NB4 (cell line): Measurements from ENCODE around the gene TXNDC9.
A peak's percentile ranks its signal among the peaks of the same experiment; 100 is the strongest.

Experiments used
- DNase-seq: peaks from one replicate; pipeline ENCODE4 v3.0.0; 2010; ENCODE audit warnings: low read depth
- H3K4me3 ChIP-seq: one replicate; pipeline ENCODE4 v1.5.1; 2011; ENCODE audit warnings: mild to moderate bottlenecking, low read depth, low read length, moderate library complexity
- MYC ChIP-seq: IDR thresholded peaks from 2 replicates; pipeline ENCODE4 v1.6.1; 2011; ENCODE audit warnings: low read depth, low read length
- POLR2A ChIP-seq: IDR thresholded peaks from 2 replicates; pipeline ENCODE4 v1.6.1; 2011; ENCODE audit warnings: mild to moderate bottlenecking; ENCODE audit not compliant: insufficient read length; ENCODE audit errors: extremely low read depth
- TF ChIP-seq, protein P1 (sequence below): IDR thresholded peaks from 2 replicates; pipeline ENCODE4 v1.6.1; 2011; ENCODE audit warnings: low read depth, low read length
- TF ChIP-seq, protein P2 (sequence below): IDR thresholded peaks from one replicate; pipeline ENCODE4 v1.5.1; 2012; ENCODE audit warnings: low read depth, low read length

Gene TXNDC9, protein sequence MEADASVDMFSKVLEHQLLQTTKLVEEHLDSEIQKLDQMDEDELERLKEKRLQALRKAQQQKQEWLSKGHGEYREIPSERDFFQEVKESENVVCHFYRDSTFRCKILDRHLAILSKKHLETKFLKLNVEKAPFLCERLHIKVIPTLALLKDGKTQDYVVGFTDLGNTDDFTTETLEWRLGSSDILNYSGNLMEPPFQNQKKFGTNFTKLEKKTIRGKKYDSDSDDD

DNA sequence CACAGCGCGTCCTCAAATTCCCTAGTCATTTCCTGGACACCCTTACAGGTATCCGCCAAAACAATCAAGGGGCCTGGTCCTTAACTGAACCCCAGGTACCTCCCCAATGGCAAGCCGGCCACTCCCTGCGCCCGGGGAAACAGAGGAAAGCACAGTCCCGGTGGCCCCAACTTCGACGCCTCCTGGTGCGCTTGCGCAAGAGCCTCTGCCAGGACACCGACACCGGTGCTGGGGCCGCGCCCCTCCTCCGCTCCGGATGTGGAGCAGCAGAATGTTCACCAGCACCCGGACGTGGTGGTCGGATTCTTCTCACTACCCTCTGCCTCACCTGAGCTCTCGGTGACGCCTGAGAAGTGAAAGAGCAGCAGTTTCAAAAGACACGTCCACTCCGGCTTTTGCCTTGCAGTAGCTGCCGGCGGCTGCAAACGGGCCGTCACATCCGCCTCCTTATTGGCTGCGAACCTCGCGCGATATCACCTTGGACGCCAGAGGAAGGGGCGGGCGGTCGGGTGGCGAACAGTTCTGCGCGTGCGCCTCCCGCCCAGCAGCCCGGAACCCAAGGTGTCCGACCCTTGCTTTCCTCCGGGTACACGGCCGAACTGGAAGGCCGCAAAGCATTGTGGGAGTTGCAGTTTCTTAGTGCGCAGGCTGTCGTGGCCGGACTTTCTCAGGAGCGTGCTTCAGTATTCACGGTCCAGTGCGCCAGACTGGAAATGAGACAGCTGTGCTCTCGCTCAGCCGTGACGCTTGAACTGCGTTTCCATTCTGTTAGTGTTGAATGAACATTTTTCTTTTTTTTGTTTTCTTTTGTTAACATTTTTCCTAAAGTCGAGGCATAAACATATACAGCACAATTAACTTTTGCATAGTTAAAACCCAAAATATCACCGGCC lies at the start of gene TXNDC9:
Gene TXNDC9 (minus strand): TSS at position 423 of the 893 bp plus-strand sequence. CDS start 3,123 bp downstream, outside the sequence.
- H3K4me3 ChIP-seq = peak within 1 kb of the TSS; percentile 93
- peak; percentile 100 for DNase-seq
- peak; percentile 87 for TF ChIP-seq MYC
- peak; percentile 81 for TF ChIP-seq POLR2A
- TF ChIP-seq, protein P1, sequence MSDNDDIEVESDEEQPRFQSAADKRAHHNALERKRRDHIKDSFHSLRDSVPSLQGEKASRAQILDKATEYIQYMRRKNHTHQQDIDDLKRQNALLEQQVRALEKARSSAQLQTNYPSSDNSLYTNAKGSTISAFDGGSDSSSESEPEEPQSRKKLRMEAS = peak; percentile 88
- TF ChIP-seq, protein P2, sequence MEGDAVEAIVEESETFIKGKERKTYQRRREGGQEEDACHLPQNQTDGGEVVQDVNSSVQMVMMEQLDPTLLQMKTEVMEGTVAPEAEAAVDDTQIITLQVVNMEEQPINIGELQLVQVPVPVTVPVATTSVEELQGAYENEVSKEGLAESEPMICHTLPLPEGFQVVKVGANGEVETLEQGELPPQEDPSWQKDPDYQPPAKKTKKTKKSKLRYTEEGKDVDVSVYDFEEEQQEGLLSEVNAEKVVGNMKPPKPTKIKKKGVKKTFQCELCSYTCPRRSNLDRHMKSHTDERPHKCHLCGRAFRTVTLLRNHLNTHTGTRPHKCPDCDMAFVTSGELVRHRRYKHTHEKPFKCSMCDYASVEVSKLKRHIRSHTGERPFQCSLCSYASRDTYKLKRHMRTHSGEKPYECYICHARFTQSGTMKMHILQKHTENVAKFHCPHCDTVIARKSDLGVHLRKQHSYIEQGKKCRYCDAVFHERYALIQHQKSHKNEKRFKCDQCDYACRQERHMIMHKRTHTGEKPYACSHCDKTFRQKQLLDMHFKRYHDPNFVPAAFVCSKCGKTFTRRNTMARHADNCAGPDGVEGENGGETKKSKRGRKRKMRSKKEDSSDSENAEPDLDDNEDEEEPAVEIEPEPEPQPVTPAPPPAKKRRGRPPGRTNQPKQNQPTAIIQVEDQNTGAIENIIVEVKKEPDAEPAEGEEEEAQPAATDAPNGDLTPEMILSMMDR = no peak

DNA sequence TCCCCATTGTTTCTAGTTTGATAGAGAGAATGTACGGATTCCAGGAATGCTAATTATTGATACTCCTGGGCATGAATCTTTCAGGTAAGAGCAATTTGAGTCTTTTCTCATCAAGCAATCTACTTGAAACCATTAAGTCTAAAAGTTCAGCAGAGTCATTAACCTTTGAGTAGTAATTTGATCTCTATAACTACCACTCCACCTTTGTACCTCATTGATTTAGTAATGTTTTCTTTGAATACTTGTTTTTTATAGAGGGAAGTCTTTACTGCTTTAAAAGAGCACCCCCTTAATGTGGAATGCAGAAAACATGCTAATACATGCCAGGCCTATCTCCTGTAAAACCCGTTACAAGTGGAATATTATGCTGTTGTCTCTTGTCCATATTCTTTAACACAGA lies 46.0 kb upstream of the TXNDC9 start:
- TF ChIP-seq, protein P1 = no peak
- TF ChIP-seq, protein P2 = no peak
- TF ChIP-seq POLR2A (no peak), MYC (no peak)
- H3K4me3 ChIP-seq = no peak overlapping the region
- no peak for DNase-seq

DNA sequence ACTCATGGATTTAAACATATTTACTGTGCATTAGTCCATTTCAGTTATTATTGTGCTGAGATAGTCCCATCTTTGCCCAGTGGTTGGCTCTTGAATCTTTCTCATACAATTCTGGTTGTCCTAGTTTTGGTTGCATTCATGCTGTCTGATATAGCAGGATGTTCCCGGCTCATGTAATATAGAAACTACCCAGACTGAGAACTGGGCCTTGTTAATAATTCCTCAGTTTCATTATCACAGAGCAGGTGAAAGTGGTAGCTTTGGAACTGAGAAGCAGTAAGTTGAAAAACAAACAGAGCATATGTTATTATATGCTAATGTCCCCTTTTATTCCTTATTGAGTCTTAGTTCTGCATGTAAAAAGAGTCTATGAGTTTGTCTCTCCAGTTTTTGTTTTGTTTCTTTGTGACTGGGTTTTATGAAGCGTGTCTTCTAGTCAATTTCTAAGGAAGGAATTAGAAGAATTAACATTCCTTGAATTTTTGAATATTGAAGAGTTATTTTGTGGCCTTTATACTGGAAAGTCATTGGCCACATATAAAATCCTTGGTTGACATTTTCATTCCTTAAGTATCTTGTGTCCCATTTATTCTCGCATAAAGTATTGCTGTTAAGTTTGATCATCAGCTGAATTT lies 44.4 kb upstream of the TXNDC9 start:
- no peak overlapping the region for H3K4me3 ChIP-seq
- TF ChIP-seq POLR2A = no peak
- TF ChIP-seq, protein P2 = no peak
- TF ChIP-seq, protein P1 = no peak
- TF ChIP-seq MYC = no peak
- DNase-seq = no peak

DNA sequence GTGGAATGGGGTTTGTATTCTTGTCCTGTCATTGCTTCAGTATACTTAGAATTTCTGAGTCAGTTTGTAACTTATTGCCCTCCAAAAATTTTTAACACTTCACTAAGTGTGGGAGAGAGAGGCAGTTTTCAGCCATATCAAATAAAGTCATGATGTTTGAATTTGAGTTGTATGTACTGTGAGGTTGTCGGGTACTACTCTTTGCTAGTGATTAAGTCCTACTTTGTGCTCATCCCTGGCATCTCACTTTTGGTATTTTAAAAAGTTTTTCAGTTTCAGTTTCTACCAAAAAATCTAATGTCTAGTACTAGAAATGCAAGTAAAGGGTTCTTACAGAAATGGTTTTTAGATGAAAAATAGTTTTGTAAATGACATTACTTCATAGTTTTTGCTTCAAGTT lies 41.7 kb upstream of the TXNDC9 start:
- no peak for DNase-seq
- no peak overlapping the region for H3K4me3 ChIP-seq
- TF ChIP-seq, protein P1 = no peak
- TF ChIP-seq MYC = no peak
- TF ChIP-seq, protein P2 = no peak
- no peak for TF ChIP-seq POLR2A

DNA sequence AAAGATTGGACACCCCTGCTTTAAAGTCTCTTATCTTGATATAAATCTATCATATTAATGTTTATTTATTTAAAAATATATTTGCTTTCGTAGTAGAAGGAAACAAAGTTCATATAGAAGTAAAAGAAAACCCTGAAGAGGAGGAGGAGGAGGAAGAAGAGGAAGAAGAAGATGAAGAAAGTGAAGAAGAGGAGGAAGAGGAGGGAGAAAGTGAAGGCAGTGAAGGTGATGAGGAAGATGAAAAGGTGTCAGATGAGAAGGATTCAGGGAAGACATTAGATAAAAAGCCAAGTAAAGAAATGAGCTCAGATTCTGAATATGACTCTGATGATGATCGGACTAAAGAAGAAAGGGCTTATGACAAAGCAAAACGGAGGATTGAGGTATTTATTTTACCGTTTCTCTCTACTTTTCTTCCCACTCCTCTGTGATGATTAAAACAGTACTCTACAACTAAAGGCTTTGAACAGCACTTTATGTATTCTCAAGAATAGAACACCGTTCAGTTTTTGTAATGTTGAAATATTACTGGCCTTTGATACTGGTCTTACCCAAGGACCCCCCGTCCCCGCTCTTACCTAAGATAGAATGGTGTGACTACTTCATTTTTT lies 40.2 kb upstream of the TXNDC9 start:
- H3K4me3 ChIP-seq = no peak overlapping the region
- TF ChIP-seq POLR2A (no peak), MYC (no peak)
- TF ChIP-seq, protein P2 = no peak
- TF ChIP-seq, protein P1 = no peak
- no peak for DNase-seq
